ENCODE data around the gene TMEM72. TPM values are rescaled to one million over a fixed set of nuclear protein-coding genes. Genes with fewer than 3 reads are reported as not detected.
A peak's percentile ranks its signal among the peaks of the same experiment; 100 is the strongest.

TMEM72 gene
- total RNA-seq, 2 experiments from 2014 or later, result not detected

- DNase-seq, result no peak
- H3K27me3 Mint-ChIP-seq (ENCODE audit: low read depth), result no peaks in the 10 kb centered on the region
- H3K9me3 Mint-ChIP-seq, result no peaks in the 10 kb centered on the region
- CTCF ChIA-PET, result no interaction called here
- intact Hi-C loops (cut with micrococcal nuclease), result loop anchor here (10.0 kb wide), 1 partner anchor 65 kb away; the partner anchor contains the start of gene DEPP1
- no peak overlapping the region for H3K27ac Mint-ChIP-seq
- no peaks in the 10 kb centered on the region for H3K36me3 Mint-ChIP-seq (ENCODE audit: low read depth)
- H3K4me3 Mint-ChIP-seq, result no peak overlapping the region
- H3K4me1 Mint-ChIP-seq (ENCODE audit: low read depth), result peaks cover 16% of the 10 kb centered on the region
Observed at GRCh38 chr10:44909910-44910309, 1.2 kb upstream of the TMEM72 start.

GRCh38 chr10:44910602-44911001, 535 bp upstream of the TMEM72 start:
- Mint-ChIP-seq H3K9me3 (no peaks in the 10 kb centered on the region), H3K4me3 (no peak overlapping the region), H3K27ac (no peak overlapping the region), H3K27me3 (ENCODE audit: low read depth) (no peaks in the 10 kb centered on the region), H3K36me3 (ENCODE audit: low read depth) (no peaks in the 10 kb centered on the region), H3K4me1 (ENCODE audit: low read depth) (peaks cover 16% of the 10 kb centered on the region)
- intact Hi-C loops (cut with micrococcal nuclease), result loop anchor here (10.0 kb wide), 1 partner anchor 64 kb away; the partner anchor contains the start of gene DEPP1
- CTCF ChIA-PET, result no interaction called here
- no peak for DNase-seq

GRCh38 chr10:44911951-44912350, 814 bp downstream of the TMEM72 start:
- Mint-ChIP-seq H3K9me3 (no peaks in the 10 kb centered on the region), H3K27me3 (ENCODE audit: low read depth) (no peaks in the 10 kb centered on the region), H3K36me3 (ENCODE audit: low read depth) (no peaks in the 10 kb centered on the region), H3K27ac (no peak overlapping the region), H3K4me1 (ENCODE audit: low read depth) (peaks cover 16% of the 10 kb centered on the region), H3K4me3 (no peak overlapping the region)
- CTCF ChIA-PET, result no interaction called here
- intact Hi-C loops (cut with micrococcal nuclease), result loop anchor here (10.0 kb wide), 1 partner anchor 63 kb away; the partner anchor contains the start of gene DEPP1
- DNase-seq, result no peak

GRCh38 chr10:44913350-44914081, 2.4 kb downstream of the TMEM72 start:
- Mint-ChIP-seq H3K36me3 (ENCODE audit: low read depth) (no peaks in the 10 kb centered on the region), H3K9me3 (peaks cover 4% of the 10 kb centered on the region), H3K4me3 (peak overlapping the region; percentile 20), H3K27me3 (ENCODE audit: low read depth) (no peaks in the 10 kb centered on the region), H3K27ac (peak overlapping the region; percentile 77), H3K4me1 (ENCODE audit: low read depth) (peaks cover 16% of the 10 kb centered on the region)
- CTCF ChIA-PET, result interaction anchor here (1.4 kb wide), 1 partner anchor 21 kb away, joined by 3 read pairs; no protein-coding TSS in a partner anchor
- DNase-seq, result peak; percentile 52
- intact Hi-C loops (cut with micrococcal nuclease), result loop anchor here (1.0 to 10.0 kb wide), 2 partner anchors 35 to 61 kb away; partner anchors contain the start of gene DEPP1

GRCh38 chr10:44914891-44915290, 3.8 kb downstream of the TMEM72 start:
- H3K27me3 Mint-ChIP-seq (ENCODE audit: low read depth), result no peaks in the 10 kb centered on the region
- peaks cover 16% of the 10 kb centered on the region for H3K4me1 Mint-ChIP-seq (ENCODE audit: low read depth)
- DNase-seq, result no peak
- peaks cover 4% of the 10 kb centered on the region for H3K9me3 Mint-ChIP-seq
- no peaks in the 10 kb centered on the region for H3K36me3 Mint-ChIP-seq (ENCODE audit: low read depth)
- H3K27ac Mint-ChIP-seq, result no peak overlapping the region
- intact Hi-C loops (cut with micrococcal nuclease), result loop anchor here (10.0 kb wide), 1 partner anchor 60 kb away; the partner anchor contains the start of gene DEPP1
- CTCF ChIA-PET, result interaction anchor here (1.4 kb wide), 1 partner anchor 19 kb away, joined by 3 read pairs; no protein-coding TSS in a partner anchor
- H3K4me3 Mint-ChIP-seq, result no peak overlapping the region

GRCh38 chr10:44916429-44916828, 5.3 kb downstream of the TMEM72 start:
- Mint-ChIP-seq H3K27ac (no peak overlapping the region), H3K4me1 (ENCODE audit: low read depth) (peaks cover 16% of the 10 kb centered on the region), H3K9me3 (peaks cover 4% of the 10 kb centered on the region), H3K36me3 (ENCODE audit: low read depth) (no peaks in the 10 kb centered on the region), H3K27me3 (ENCODE audit: low read depth) (no peaks in the 10 kb centered on the region), H3K4me3 (no peak overlapping the region)
- no peak for DNase-seq
- CTCF ChIA-PET, result no interaction called here
- intact Hi-C loops (cut with micrococcal nuclease), result loop anchor here (10.0 kb wide), 1 partner anchor 58 kb away; the partner anchor contains the start of gene DEPP1

DNA sequence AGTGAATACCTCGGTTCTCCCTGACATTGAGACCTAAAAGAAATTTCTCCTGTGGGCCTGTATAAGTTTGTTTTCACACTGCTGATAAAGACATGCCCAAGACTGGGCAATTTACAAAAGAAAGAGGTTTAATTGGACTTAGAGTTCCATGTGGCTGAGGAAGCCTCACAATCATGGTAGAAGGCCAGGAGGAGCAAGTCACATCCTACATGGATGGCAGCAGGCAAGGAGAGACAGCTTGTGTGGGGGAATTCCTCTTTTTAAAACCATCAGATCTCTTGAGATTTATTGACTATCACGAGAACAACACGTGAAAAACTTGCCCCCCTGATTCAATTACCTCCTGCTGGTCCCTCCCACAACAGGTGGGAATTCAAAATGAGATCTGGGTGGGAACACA, 6.7 kb downstream of the TMEM72 start:
- CTCF ChIA-PET, result no interaction called here
- intact Hi-C loops (cut with micrococcal nuclease), result loop anchor here (10.0 kb wide), 1 partner anchor 57 kb away; the partner anchor contains the start of gene DEPP1
- Mint-ChIP-seq H3K4me3 (no peak overlapping the region), H3K4me1 (ENCODE audit: low read depth) (peaks cover 16% of the 10 kb centered on the region), H3K27ac (no peak overlapping the region), H3K27me3 (ENCODE audit: low read depth) (no peaks in the 10 kb centered on the region), H3K36me3 (ENCODE audit: low read depth) (no peaks in the 10 kb centered on the region), H3K9me3 (peaks cover 4% of the 10 kb centered on the region)
- no peak for DNase-seq

DNA sequence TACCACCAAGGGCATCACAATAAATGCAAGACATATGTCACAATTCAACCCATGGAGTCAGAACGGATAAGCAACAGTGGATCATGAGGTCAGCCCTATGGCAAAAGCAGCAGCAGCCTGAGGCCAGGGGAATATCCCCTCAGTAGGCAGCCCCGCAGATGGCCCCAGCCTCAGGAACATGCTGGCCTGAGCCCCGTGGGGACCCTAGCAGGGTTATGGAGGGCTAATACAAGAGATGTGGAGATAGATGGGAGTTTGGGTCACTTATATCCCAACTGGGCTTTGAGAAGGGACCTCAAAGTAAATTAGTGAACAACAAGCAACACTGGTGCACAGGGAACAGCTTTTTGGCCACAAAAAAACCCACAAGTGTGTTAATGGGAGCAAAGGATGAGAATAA, 9.1 kb downstream of the TMEM72 start:
- H3K36me3 Mint-ChIP-seq (ENCODE audit: low read depth), result no peaks in the 10 kb centered on the region

GRCh38 chr10:44921061-44921460, 9.9 kb downstream of the TMEM72 start:
- peaks cover 4% of the 10 kb centered on the region for H3K9me3 Mint-ChIP-seq

More for the DNA sequence above, 9.1 kb downstream of the TMEM72 start:
- intact Hi-C loops (cut with micrococcal nuclease), result no loop called here
- Mint-ChIP-seq H3K4me1 (ENCODE audit: low read depth) (no peaks in the 10 kb centered on the region), H3K9me3 (peaks cover 4% of the 10 kb centered on the region), H3K27me3 (ENCODE audit: low read depth) (no peaks in the 10 kb centered on the region), H3K4me3 (no peak overlapping the region), H3K27ac (no peak overlapping the region)
- DNase-seq, result no peak
- CTCF ChIA-PET, result no interaction called here

GRCh38 chr10:44921506-44921905, 10.4 kb downstream of the TMEM72 start:
- intact Hi-C loops (cut with micrococcal nuclease), result no loop called here
- no peak overlapping the region for H3K4me3 Mint-ChIP-seq
- no peak overlapping the region for H3K27ac Mint-ChIP-seq
- H3K27me3 Mint-ChIP-seq (ENCODE audit: low read depth), result no peaks in the 10 kb centered on the region
- DNase-seq, result no peak
- no peaks in the 10 kb centered on the region for H3K4me1 Mint-ChIP-seq (ENCODE audit: low read depth)
- H3K36me3 Mint-ChIP-seq (ENCODE audit: low read depth), result no peaks in the 10 kb centered on the region
- CTCF ChIA-PET, result interaction anchor here (1.5 kb wide), 1 partner anchor 12 kb away, joined by 3 read pairs; no protein-coding TSS in a partner anchor
- H3K9me3 Mint-ChIP-seq, result peaks cover 4% of the 10 kb centered on the region

More at GRCh38 chr10:44921061-44921460, 9.9 kb downstream of the TMEM72 start:
- Mint-ChIP-seq H3K4me3 (no peak overlapping the region), H3K27me3 (ENCODE audit: low read depth) (no peaks in the 10 kb centered on the region), H3K27ac (no peak overlapping the region), H3K36me3 (ENCODE audit: low read depth) (no peaks in the 10 kb centered on the region), H3K4me1 (ENCODE audit: low read depth) (no peaks in the 10 kb centered on the region)
- CTCF ChIA-PET, result interaction anchor here (1.5 kb wide), 1 partner anchor 12 kb away, joined by 3 read pairs; no protein-coding TSS in a partner anchor
- intact Hi-C loops (cut with micrococcal nuclease), result no loop called here
- DNase-seq, result no peak

GRCh38 chr10:44922021-44922420, 10.9 kb downstream of the TMEM72 start:
- Mint-ChIP-seq H3K27me3 (ENCODE audit: low read depth) (no peaks in the 10 kb centered on the region), H3K9me3 (peaks cover 4% of the 10 kb centered on the region), H3K27ac (no peak overlapping the region), H3K36me3 (ENCODE audit: low read depth) (no peaks in the 10 kb centered on the region), H3K4me3 (no peak overlapping the region), H3K4me1 (ENCODE audit: low read depth) (no peaks in the 10 kb centered on the region)
- DNase-seq, result no peak
- intact Hi-C loops (cut with micrococcal nuclease), result no loop called here
- CTCF ChIA-PET, result interaction anchor here (1.5 kb wide), 1 partner anchor 11 kb away, joined by 3 read pairs; no protein-coding TSS in a partner anchor

GRCh38 chr10:44922796-44923545, 11.8 kb downstream of the TMEM72 start:
- Mint-ChIP-seq H3K9me3 (peaks cover 2% of the 10 kb centered on the region), H3K4me3 (no peak overlapping the region), H3K27ac (no peak overlapping the region), H3K27me3 (ENCODE audit: low read depth) (no peaks in the 10 kb centered on the region), H3K36me3 (ENCODE audit: low read depth) (no peaks in the 10 kb centered on the region), H3K4me1 (ENCODE audit: low read depth) (no peaks in the 10 kb centered on the region)
- intact Hi-C loops (cut with micrococcal nuclease), result no loop called here
- no peak for DNase-seq
- CTCF ChIA-PET, result interaction anchor here (0.8 kb wide), 1 partner anchor 9 kb away, joined by 3 read pairs; no protein-coding TSS in a partner anchor
